Measurements from ENCODE around the gene RANBP2.
A peak's percentile ranks its signal among the peaks of the same experiment; 100 is the strongest.

GRCh38 chr2:108786354-108787215, 67.3 kb downstream of the RANBP2 start, which contains the start of gene CCDC138:
- TF ChIP-seq CTCF (IDR thresholded peaks at IDR 0.05 in 2 of 3, conservative IDR thresholded peaks at IDR 0.05 in 1 of 3; ENCODE audit: control insufficient read depth in 2 of 3, extremely low read depth in 1 of 3, insufficient read depth in 1 of 3, low read depth in 3 of 3, low read length in 3 of 3): no peak
- TF ChIP-seq REST (IDR thresholded peaks at IDR 0.05; ENCODE audit: low read depth, low read length): no peak
- no peak for TF ChIP-seq CBX5 (IDR thresholded peaks at IDR 0.05; ENCODE audit: low read depth)
- no peak for TF ChIP-seq EP300 (IDR thresholded peaks at IDR 0.05; ENCODE audit: borderline replicate concordance in 1 of 2, control insufficient read depth in 1 of 2, low read depth in 2 of 2, low read length in 2 of 2)
- TF ChIP-seq MTA2 (IDR thresholded peaks at IDR 0.05; ENCODE audit: low read depth): no peak
- no peak for TF ChIP-seq RAD21 (IDR thresholded peaks at IDR 0.05; ENCODE audit: insufficient read depth, low read depth, low read length)
- peak; percentile 77 for TF ChIP-seq PKNOX1 (IDR thresholded peaks at IDR 0.05)
- TF ChIP-seq MAX (IDR thresholded peaks at IDR 0.05; ENCODE audit: low read depth, low read length): peak; percentile 80
- no peak for TF ChIP-seq ZNF24 (IDR thresholded peaks at IDR 0.05)
- TF ChIP-seq GATAD2B (conservative IDR thresholded peaks at IDR 0.05; ENCODE audit: low read depth): peak; percentile 87
- TF ChIP-seq USF2 (IDR thresholded peaks at IDR 0.05; ENCODE audit: borderline replicate concordance, low read depth, low read length): no peak

Data from GM12878 (cell line).